Measurements from ENCODE around the gene SDR42E2. TPM values are rescaled to one million over a fixed set of nuclear protein-coding genes. Genes with fewer than 3 reads are reported as not detected.

The SDR42E2 gene
- total and polyA plus RNA-seq, 10 of the 15 experiments (the other 5 are each of a cell fraction or from before 2014, with no cell fraction given) = 0.01 to 0.09 (median 0.08) TPM; not detected in 4

- TF ChIP-seq RBBP5 (conservative IDR thresholded peaks at IDR 0.05) = no peak
- no peak for TF ChIP-seq PML (IDR thresholded peaks at IDR 0.05; ENCODE audit: low read length)
- no peak for TF ChIP-seq MTA3 (IDR thresholded peaks at IDR 0.05; ENCODE audit: borderline replicate concordance, low read length)
- no peak for TF ChIP-seq ESRRA (IDR thresholded peaks at IDR 0.05; ENCODE audit: low read length)
- no peak for TF ChIP-seq IRF3 (IDR thresholded peaks at IDR 0.05)
- TF ChIP-seq ETV6 (conservative IDR thresholded peaks at IDR 0.05 in 1 of 2, IDR thresholded peaks at IDR 0.05 in 1 of 2; ENCODE audit: borderline replicate concordance in 1 of 2, low read depth in 1 of 2) = no peak
- TF ChIP-seq HDAC2 (IDR thresholded peaks at IDR 0.05) = no peak
These were observed 57.7 kb downstream of the SDR42E2 start (continued) for GRCh38 chr16:22220069-22220440.

- no peak for FAIRE-seq
- no peak overlapping the region for H3K9ac ChIP-seq (ENCODE audit: control insufficient read depth, insufficient read depth, low read length)
- no peak overlapping the region for H3K27ac ChIP-seq (ENCODE audit: control insufficient read depth, insufficient read depth)
- no peak overlapping the region for H3K4me2 ChIP-seq (ENCODE audit: control insufficient read depth, insufficient read depth)
- H3K36me3 ChIP-seq (ENCODE audit: control insufficient read depth in 2 of 2, insufficient read depth in 2 of 2, low read length in 1 of 2) = peaks cover 5 to 10% of the 10 kb centered on the region in 2 experiments
- peaks cover 12% of the 10 kb centered on the region for H3K4me1 ChIP-seq (ENCODE audit: control insufficient read depth, insufficient read depth, low read length)
- no peaks in the 10 kb centered on the region for H3K27me3 ChIP-seq (replicated peaks in 1 of 2; ENCODE audit: control insufficient read depth in 2 of 2, insufficient read depth in 2 of 2, low read length in 1 of 2)
- no peak for DNase-seq (ENCODE audit: low read depth, low spot score)
- no peak overlapping the region for H2AFZ ChIP-seq (ENCODE audit: control insufficient read depth, low read depth, low read length)
- H3K9me3 ChIP-seq (replicated peaks; ENCODE audit: control insufficient read depth, insufficient read depth, low read length) = no peaks in the 10 kb centered on the region
- POLR2A ChIA-PET = interaction anchor here (0.6 to 1.1 kb wide), 3 partner anchors 15 to 628 kb away, joined by 3 to 4 read pairs (median 3); no protein-coding TSS in a partner anchor
- in situ Hi-C loops (cut with MboI) = no loop called here
- CTCF ChIA-PET = interaction anchor here (0.9 to 1.5 kb wide), 2 partner anchors 80 to 144 kb away, joined by 3 to 5 read pairs; no protein-coding TSS in a partner anchor
- RAD21 ChIA-PET (ENCODE audit: unreplicated experiment) = interaction anchor here (3.6 kb wide), 1 partner anchor 12 kb away, joined by 24 read pairs; the partner anchor contains the start of gene EEF2K
- no peaks in the 10 kb centered on the region for H4K20me1 ChIP-seq (ENCODE audit: control insufficient read depth, insufficient read depth)
- no peak for ATAC-seq
- intact Hi-C loops (cut with micrococcal nuclease; ENCODE audit: unreplicated experiment) = no loop called here
- H3K4me3 ChIP-seq = no peak overlapping the region
- BruUV-seq (replicated peaks) = no TSS peak
- SMC1A ChIA-PET (ENCODE audit: uncharacterized antibody, unreplicated experiment) = interaction anchor here (1.1 to 8.2 kb wide), 2 partner anchors 9 to 13 kb away, joined by 3 to 83 read pairs; partner anchors contain the start of gene EEF2K
- 73% methylated on average over 9 of the region's 9 CpGs for WGBS (ENCODE audit: insufficient coverage, insufficient replicate concordance, low lambda C conversion rate, missing lambda C conversion rate)
- peaks cover 24% of the 10 kb centered on the region for H3K79me2 ChIP-seq (ENCODE audit: control insufficient read depth, insufficient read depth, low read length)
- no peak for TF ChIP-seq ATF2 (IDR thresholded peaks at IDR 0.05; ENCODE audit: low read length)
- TF ChIP-seq GABPA (IDR thresholded peaks at IDR 0.05; ENCODE audit: low read depth) = no peak
- TF ChIP-seq GATAD2B (conservative IDR thresholded peaks at IDR 0.05; ENCODE audit: low read depth) = no peak
- no peak for TF ChIP-seq USF2 (IDR thresholded peaks at IDR 0.05; ENCODE audit: borderline replicate concordance, low read depth, low read length)
- TF ChIP-seq YY1 (IDR thresholded peaks at IDR 0.05; ENCODE audit: low read depth, low read length) = no peak
- no peak for TF ChIP-seq SMARCA5 (IDR thresholded peaks at IDR 0.05)
- no peak for TF ChIP-seq E2F8 (IDR thresholded peaks at IDR 0.05; ENCODE audit: low read depth, partially characterized antibody)
- TF ChIP-seq IKZF1 (conservative IDR thresholded peaks at IDR 0.05) = no peak
- TF ChIP-seq RCOR1 (conservative IDR thresholded peaks at IDR 0.05; ENCODE audit: low read depth, low read length) = no peak
- no peak for TF ChIP-seq RFX5 (IDR thresholded peaks at IDR 0.05; ENCODE audit: low read depth, low read length)
These were observed 58.4 kb downstream of the SDR42E2 start for GRCh38 chr16:22220714-22221113.

Data from GM12878 (cell line).